AG04449 (cell line): ENCODE measurements around the gene PDGFD.
A peak's percentile ranks its signal among the peaks of the same experiment; 100 is the strongest.

Experiments
- CTCF ChIA-PET: fragments of 350-600 bp; formaldehyde crosslinking; extraction: SDS; loops from one replicate; lab custom pipeline; 2021; ENCODE audit warnings: antibody characterized with exemption; lab: Yijun Ruan, JAX
- POLR2A ChIA-PET: fragments of 400-600, 350-600 bp; formaldehyde crosslinking; extraction: SDS; loops from one replicate; lab custom pipeline; 2020; ENCODE audit warnings: antibody characterized with exemption, inconsistent platforms; lab: Yijun Ruan, JAX
- DNase-seq: peaks from one replicate; pipeline ENCODE4 v3.0.0-alpha.2; 2010; ENCODE audit warnings: low read depth, low spot score
- H3K4me3 ChIP-seq: 2 replicates; pipeline ENCODE4 v1.5.1; 2011; ENCODE audit warnings: low read depth, mild to moderate bottlenecking, control low read depth, low read length
- CTCF ChIP-seq: IDR thresholded peaks from one replicate; pipeline ENCODE4 v1.5.1; 2011; ENCODE audit warnings: mild to moderate bottlenecking, moderate library complexity, low read length, control low read depth, inconsistent platforms; ENCODE audit not compliant: insufficient read depth; ENCODE audit errors: missing control alignments

PDGFD gene

GRCh38 chr11:103871923-103872551, 291.9 kb downstream of the PDGFD start:
- ChIA-PET CTCF (no interaction called here), POLR2A (no interaction called here)
- no peak for TF ChIP-seq CTCF
- no peak for DNase-seq
- no peak overlapping the region for H3K4me3 ChIP-seq

GRCh38 chr11:103870821-103871309, 293.1 kb downstream of the PDGFD start:
- DNase-seq: no peak
- ChIA-PET CTCF (no interaction called here), POLR2A (no interaction called here)
- H3K4me3 ChIP-seq: no peak overlapping the region
- no peak for TF ChIP-seq CTCF

- DNase-seq: no peak
- no peak for TF ChIP-seq CTCF
- CTCF ChIA-PET: no interaction called here
- no peak overlapping the region for H3K4me3 ChIP-seq
- POLR2A ChIA-PET: no interaction called here
Observed at GRCh38 chr11:103867481-103867880, 296.5 kb downstream of the PDGFD start.

GRCh38 chr11:103863497-103863896, 300.4 kb downstream of the PDGFD start:
- no peak for TF ChIP-seq CTCF
- DNase-seq: peak; percentile 40
- POLR2A ChIA-PET: no interaction called here
- H3K4me3 ChIP-seq: no peak overlapping the region
- CTCF ChIA-PET: interaction anchor here (1.0 kb wide), 1 partner anchor 10 kb away, joined by 3 read pairs; no protein-coding TSS in a partner anchor

GRCh38 chr11:103862802-103863174, 301.2 kb downstream of the PDGFD start:
- DNase-seq: no peak
- H3K4me3 ChIP-seq: no peak overlapping the region
- ChIA-PET CTCF (interaction anchor here (1.0 kb wide), 1 partner anchor 11 kb away, joined by 3 read pairs; no protein-coding TSS in a partner anchor), POLR2A (no interaction called here)
- no peak for TF ChIP-seq CTCF

GRCh38 chr11:103862094-103862801, 301.7 kb downstream of the PDGFD start:
- no peak overlapping the region for H3K4me3 ChIP-seq
- no peak for TF ChIP-seq CTCF
- DNase-seq: no peak
- ChIA-PET POLR2A (no interaction called here), CTCF (interaction anchor here (0.6 to 1.3 kb wide), 3 partner anchors 11 to 32 kb away, joined by 3 to 4 read pairs (median 3); no protein-coding TSS in a partner anchor)
